ENCODE results near the gene B4GALNT1.
"Not testable (repeated sequence)": the region's sequence is repeated elsewhere in the genome, so short reads cannot be mapped to it uniquely, and the experiment has no call there.

The B4GALNT1 gene

GRCh38 chr12:57606821-57607220 is 26.2 kb downstream of the B4GALNT1 start:
- DNase-seq, result no peak

DNA sequence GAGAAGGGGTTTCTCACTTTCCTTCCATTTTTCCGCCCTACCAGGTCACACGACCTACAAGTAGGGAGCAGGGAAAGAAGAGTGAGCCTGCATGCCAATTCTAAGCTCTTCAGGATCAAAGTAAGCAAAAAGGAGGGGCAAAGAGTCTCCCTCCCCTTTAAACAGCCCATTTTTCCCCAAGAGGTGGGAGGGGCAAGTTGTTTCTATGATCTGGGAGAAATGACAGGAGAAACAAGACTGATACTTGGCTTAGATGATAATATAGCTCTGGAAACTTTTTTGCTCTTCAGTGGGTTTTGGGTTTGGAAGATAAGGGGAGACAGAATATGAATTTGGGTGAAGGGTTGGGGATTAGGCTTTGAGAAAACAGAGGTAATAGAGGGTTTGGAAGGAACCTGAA is 26.6 kb downstream of the B4GALNT1 start:
- no peak for DNase-seq

- DNase-seq, result no peak
These were observed 27.1 kb downstream of the B4GALNT1 start for GRCh38 chr12:57605811-57606311.

DNA sequence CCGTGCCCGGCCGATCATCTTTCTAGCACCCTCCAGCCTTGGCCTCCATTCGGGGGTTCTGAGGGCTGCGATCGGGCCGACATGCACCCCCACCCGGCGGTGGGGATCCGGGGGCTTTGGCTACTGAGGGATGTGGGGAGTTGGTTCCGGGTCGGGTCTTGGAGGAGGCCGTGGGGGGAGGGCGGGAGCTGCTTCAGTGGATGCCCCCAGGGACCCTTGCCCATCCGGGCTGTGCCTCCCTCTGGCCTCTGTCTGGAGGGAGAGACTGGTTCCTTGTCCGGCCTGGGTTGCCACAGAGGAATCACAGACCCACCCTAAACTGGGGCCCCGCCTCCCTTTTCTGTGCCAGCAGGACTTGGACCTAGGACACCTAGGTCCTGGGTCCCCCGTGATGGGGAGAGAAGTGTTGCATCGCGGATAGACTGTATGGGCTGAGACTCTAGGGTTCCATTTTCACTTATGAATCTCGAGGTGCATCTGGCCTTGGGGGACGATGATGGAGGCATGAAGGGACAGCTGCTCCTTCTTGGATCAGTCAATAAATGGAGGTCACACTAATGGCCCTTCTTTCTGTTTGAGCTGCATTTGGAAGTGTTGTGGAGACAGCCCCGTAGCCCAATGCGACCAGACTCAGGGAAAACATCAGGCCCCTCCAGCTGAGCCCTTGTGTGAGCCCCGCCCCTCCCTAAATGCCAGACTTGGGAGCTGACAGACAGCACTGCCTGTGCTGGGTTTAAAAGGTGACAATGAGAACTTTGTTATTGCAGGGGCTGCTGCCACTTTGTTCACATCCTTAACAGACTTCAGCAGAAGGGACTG is 27.8 kb downstream of the B4GALNT1 start:
- DNase-seq, result no peak

DNA sequence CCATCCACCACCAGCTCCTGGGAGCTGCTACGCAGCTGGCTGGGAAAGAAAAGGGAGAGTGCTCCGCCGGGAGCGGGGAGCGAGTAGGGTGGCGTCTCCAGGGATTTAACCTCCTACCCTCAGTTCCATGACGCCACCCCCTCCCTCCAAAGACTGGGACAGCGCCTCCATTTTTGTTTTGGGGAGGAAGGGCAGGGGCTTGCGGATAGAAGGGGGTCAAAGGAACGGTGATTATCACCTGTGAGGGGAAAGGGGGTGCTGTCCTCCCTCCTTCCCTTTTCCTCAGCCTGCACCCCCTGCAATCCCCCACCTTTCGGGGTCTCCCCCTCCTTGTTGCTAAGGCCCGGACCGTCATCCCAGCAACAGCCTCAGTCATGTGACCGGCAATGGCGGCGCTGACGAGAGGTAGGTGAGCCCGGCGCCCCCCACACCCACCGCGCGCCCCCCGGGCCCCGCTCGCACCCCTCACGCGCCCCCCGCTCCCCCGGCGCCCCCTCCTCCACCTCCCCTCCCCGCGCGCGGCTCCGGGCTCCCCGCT is 28.5 kb downstream of the B4GALNT1 start, which contains the start of gene DTX3:
TSS of gene DTX3 (plus strand) at position 371 of the 538 bp plus-strand sequence. CDS start 1,694 bp downstream, outside the sequence.
- DNase-seq, result peak in 1 of 2 donors; percentile 18

DNA sequence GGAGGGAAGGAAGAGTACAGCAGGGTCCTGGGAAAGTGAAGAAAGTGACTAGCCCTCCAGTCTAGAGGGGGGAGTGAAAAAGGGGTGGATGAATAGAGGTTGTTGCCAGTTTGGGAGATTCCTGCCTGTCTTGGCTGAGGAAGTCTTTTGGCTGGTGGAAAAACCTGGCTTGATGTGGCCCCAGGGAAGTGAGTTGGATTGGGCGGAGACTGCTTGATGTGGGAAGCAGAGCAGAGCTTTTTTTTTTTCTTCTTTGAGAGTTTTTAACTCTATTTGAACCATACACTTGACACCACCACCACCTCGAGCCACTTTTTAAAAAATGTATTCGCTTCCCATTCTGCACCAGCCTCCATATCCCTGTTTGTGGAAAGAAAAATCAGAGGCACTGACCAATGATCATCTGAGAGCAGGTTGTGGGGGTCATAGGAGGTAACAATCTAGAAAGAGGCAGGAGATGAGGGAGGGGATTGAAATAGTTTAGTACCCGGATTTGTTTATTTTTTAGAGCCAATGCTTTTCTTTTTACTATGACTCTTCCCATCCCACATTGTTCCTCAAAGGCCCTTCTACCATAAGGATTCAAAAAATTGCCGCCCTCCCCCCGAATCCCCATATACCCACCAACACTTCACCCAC is 29.1 kb downstream of the B4GALNT1 start:
- DNase-seq, result no peak

DNA sequence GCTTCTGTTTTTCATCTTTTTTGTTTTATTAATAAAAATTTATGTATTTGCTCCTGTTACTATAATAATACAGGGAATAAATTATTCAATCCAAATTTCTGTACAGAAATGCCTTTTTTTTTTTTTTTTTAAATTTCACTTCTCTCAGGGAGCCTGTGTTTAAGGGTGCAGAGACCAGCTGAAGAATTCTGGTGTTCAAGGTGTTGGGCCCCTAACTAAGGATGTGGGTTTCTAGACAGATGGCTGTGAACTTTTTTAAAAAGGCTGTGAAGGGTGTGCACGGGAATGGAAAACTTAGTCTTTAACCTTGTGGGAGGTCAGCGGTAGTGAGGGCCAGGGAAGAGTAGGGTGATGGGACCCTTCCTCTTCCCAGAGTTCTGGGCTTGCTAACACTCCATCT is 29.7 kb downstream of the B4GALNT1 start:
- DNase-seq, result no peak

GRCh38 chr12:57602544-57602943 is 30.5 kb downstream of the B4GALNT1 start:
- DNase-seq, result no peak

DNA sequence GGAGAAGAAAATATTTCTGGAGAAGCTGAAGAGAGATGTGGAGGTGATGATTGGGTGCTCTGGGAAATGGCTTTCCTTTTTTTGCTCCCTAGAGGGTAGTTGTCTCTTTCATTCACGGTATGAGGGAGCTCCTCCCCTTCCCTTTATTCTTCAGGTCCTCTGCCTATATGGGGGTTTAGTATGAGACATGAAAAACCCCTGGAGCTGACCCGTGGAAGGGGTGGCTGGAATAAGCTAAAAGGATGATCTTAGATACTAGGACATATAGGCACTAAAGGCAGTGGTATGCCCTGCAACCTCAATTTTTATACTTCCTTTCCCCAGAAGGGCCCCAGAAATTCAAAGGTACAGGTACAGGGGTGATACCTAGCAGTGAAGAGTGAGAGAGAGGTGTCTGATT is 32.6 kb downstream of the B4GALNT1 start:
- DNase-seq, result no peak

DNA sequence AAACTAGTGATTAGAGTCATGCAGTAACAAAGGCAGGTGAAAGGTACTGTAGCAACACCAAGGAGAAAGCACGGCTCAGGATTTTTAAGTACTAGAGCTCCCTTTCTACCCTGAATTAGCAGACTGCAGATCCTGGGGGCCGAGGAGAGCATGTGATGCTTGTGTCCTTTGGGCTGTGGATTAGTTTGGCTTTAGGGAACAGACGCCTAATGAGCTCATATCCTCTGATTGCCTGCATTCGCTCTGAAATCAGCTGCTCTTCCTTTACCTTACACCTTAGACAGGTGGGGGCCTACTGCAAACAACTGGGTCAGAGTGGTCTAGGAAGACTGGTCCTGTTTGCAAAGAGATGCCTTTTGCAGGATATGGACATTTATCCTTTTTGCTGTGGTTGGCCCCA is 39.8 kb downstream of the B4GALNT1 start:
- DNase-seq, result no peak

DNA sequence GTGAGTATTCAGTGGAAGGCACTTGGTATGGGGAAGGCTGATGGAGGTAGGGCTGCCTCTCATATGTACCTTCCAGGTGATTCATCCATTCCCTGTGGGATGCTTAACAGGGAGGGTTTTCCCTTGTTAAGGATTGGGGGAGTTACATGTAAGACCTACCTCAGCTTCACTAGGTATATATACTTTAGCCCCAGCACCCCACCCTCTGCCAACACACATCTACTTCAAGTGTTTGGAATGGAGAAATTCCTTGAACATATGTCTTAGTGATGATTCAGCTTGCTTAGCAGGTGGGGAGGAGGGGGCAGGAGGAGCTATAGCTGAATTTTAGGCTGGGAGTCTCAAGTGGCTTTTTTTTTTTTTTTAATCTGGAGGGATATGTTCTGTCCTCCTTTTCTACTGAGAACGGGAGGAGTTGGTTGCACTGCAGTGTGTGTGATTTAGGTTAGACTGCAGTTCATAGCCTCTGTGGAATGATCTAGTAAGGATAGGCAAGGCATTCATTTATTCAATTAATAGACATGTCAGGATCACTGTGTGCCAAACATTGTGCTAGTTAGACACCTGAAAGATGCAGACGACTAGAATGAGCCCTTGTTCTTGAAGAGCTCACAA is 40.3 kb downstream of the B4GALNT1 start:
- no peak for DNase-seq

DNA sequence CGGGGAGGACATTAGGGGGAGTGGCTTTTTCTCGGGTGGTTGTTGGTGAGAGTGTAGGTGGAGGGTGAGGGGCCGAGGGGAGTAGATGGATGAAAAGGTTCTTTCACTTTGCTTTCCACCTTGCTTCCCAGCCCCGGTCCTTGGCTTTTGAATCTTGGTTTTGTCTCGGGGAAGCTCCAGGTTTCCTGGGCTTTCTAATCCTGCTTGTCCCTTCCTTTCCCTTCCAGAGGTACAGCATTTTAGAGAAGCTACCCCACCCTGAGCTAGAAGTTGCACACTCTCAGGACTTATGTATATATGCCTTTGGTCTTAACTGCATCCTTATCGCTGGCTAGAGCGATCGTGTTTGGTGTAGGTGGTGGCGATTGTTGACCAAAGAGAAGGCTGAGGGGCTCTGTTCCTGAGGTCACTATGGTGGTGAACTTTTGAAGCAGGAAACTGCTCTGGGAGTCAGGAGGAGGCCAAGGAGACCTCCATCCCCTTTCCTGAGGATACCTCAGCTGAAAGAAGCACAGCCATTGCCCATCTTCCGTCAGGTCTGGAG is 41.1 kb downstream of the B4GALNT1 start:
- DNase-seq, result no peak

DNA sequence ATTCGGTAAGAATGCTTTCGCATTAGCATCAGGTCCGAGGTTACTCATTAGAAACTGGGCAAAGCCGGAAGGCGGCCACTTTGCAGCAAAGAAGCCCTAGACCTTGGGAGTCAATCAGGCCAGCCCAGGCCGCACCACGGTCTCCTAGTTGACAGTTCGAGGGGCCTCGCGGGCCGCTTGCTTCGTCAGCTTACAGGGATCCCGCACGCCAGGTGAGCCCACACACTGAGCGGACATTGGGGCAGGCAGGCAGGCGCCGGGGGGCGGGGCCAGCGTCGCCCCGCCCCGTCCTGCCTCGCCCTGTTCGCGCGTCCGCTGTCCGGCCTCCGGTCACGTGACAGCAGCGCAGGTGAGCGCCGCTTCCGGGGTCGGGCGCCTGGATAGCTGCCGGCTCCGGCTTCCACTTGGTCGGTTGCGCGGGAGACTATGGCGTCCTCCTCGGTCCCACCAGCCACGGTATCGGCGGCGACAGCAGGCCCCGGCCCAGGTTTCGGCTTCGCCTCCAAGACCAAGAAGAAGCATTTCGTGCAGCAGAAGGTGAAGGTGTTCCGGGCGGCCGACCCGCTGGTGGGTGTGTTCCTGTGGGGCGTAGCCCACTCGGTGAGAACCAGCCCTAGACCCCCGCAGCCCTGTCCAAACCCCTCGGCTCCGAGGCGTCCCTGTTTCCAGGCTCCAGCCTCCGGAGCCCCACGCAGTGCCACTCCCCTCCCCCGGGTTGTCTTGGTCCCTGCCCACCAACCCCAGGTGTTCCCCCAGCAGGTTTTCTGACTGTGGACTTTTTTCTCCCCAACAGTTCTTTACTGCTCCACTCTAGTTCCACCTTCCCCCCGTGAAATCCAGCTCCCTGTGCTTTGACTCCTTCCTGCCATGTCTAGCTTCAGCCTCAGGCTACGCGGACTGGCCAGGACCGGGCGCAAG is 41.9 kb downstream of the B4GALNT1 start, which contains the start of gene PIP4K2C:
TSS of gene PIP4K2C (plus strand) at position 329 of the 918 bp plus-strand sequence. CDS start at position 427, 98 bp downstream.
- peak; percentile 66 to 76 for DNase-seq

GRCh38 chr12:57590479-57590863 is 42.5 kb downstream of the B4GALNT1 start:
- DNase-seq, result no peak

DNA sequence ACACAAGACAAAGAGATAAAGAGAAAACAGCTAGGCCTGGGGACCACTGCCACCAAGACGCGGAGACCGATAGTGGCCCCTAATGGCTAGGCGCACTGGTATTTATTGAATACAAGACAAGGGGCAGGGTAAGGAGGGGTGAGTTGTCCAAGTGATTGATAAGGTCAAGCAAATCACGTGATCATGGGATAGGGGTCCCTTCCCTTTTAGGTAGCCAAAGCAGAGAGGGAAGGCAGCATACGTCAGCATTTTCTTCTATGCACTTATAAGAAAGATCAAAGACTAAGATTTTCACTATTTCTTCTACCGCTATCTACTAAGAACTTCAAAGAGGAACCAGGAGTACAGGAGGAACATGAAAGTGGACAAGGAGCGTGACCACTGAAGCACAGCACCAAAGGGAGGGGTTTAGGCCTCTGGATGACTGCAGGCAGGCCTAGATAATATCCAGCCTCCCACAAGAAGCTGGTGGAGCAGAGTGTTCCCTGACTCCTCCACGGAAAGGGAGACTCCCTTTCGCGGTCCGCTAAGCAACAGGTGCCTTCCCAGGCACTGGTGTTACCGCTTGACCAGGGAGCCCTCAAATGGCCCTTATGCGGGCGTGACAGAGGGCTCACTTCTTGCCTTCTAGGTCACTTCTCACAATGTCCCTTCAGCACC is 43.9 kb downstream of the B4GALNT1 start:
- not testable (repeated sequence) for DNase-seq

DNA sequence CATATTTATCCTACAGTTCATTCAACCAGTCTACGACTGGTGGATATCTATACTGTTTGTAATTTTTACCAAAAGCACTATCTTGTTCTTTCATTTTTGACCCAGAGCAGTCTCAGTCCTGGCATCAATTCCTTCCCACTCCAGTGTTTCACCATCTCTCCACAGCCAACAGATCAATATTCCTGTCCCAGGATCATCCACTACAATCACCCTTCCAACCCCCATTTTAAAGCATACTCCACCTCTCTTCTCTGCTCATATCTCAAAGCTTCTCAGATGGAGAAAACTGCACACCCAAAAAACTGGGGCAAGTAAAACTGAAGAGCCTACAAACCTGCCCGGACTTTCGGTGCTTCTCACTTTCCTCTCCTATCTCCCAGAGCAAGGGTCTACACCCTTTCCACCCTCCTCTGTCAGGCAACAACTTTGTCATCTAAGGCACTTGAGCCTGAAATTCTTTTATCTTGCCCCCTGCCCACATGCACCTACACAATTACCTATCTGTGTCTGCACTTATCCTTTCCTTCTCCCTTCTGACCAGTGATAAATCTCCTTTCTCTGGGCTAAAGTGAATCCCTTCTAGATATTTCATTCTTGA is 46.1 kb downstream of the B4GALNT1 start:
- DNase-seq, result no peak

GRCh38 chr12:57586128-57586527 is 46.9 kb downstream of the B4GALNT1 start:
- DNase-seq, result no peak

DNA sequence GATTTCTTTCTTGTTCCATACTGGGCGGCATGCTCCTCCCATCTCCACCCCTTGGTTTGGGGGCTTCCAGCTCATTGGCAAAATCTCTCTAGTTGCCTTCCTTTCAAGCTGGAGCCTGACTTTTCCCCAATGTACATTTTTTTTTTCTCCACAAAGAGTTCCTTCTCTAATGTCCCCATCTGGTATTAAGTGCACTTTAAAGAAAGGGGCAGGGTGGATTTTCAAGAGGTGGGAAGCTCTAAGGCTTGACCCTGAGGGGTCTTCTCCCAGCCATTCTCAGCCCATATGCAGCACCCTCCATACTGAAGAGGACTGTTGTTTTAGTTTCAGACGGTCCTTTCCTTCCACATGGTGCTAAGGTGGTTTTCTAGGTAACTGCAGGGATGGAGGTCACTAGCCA is 47.8 kb downstream of the B4GALNT1 start:
- no peak for DNase-seq

DNA sequence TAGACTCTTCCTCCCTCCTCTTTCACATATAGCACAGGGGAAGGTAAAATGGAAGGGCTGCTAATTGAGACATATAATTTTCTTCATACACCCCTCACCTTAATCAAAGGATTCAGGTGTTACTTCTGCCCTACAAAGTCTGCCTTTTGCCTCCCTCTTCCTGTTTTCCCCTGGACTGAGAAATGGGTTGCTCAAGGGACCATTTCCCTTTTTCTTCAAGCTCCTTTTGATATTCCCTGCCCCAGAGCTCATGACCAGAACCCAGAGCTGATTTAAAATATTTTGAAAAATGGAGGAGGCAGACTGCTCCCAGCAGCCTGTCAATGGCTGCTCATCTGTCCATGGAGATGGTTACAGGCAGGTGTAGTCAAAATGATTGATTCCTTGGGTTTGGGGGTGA is 48.3 kb downstream of the B4GALNT1 start:
- DNase-seq, result no peak

GRCh38 chr12:57584050-57584449 is 49.0 kb downstream of the B4GALNT1 start:
- DNase-seq, result no peak

All from activated CD4-positive, alpha-beta T cell treated with anti-CD3 and anti-CD28 coated beads for 4 hours (primary cell).